ENCODE data around the gene ESR1. TPM values are rescaled to one million over a fixed set of nuclear protein-coding genes. Genes with fewer than 3 reads are reported as not detected.

The ESR1 gene
- total RNA-seq, 1 donor from 2014 or later, result 17.5 TPM

- peaks cover 70% of the 10 kb centered on the region for H3K36me3 Mint-ChIP-seq (ENCODE audit: low read depth)
- DNase-seq, result no peak
- no peaks in the 10 kb centered on the region for H3K27me3 Mint-ChIP-seq
- peak overlapping the region; percentile 25 for H3K4me3 Mint-ChIP-seq
- H3K27ac Mint-ChIP-seq, result peak overlapping the region; percentile 93
- H3K9me3 Mint-ChIP-seq, result peaks cover 11% of the 10 kb centered on the region
- no peak for TF ChIP-seq CTCF (IDR thresholded peaks at IDR 0.05)
- intact Hi-C loops (cut with micrococcal nuclease), result loop anchor here (1.0 to 5.0 kb wide), 2 partner anchors 10 to 468 kb away; no protein-coding TSS in a partner anchor
- peaks cover 38% of the 10 kb centered on the region for H3K4me1 Mint-ChIP-seq
- ChIA-PET CTCF (interaction anchor here (1.1 kb wide), 2 partner anchors 405 to 479 kb away, joined by 3 to 4 read pairs; no protein-coding TSS in a partner anchor), POLR2A (interaction anchor here (0.6 to 3.8 kb wide), 3 partner anchors 14 to 412 kb away, joined by 3 to 26 read pairs (median 5); no protein-coding TSS in a partner anchor)
- no peak for ATAC-seq (ENCODE audit: low read depth)
These were observed 362.8 kb downstream of the ESR1 start for GRCh38 chr6:152170313-152170701.

- ChIA-PET CTCF (interaction anchor here (1.1 kb wide), 2 partner anchors 406 to 480 kb away, joined by 3 to 4 read pairs; no protein-coding TSS in a partner anchor), POLR2A (interaction anchor here (0.6 to 3.8 kb wide), 4 partner anchors 11 to 413 kb away, joined by 3 to 26 read pairs (median 5); no protein-coding TSS in a partner anchor)
- H3K4me3 Mint-ChIP-seq, result peak overlapping the region; percentile 61
- intact Hi-C loops (cut with micrococcal nuclease), result loop anchor here (1.0 to 5.0 kb wide), 3 partner anchors 11 to 469 kb away; no protein-coding TSS in a partner anchor
- H3K36me3 Mint-ChIP-seq (ENCODE audit: low read depth), result peaks cover 72% of the 10 kb centered on the region
- peak; percentile 81 for ATAC-seq (ENCODE audit: low read depth)
- no peak for TF ChIP-seq CTCF (IDR thresholded peaks at IDR 0.05)
- no peaks in the 10 kb centered on the region for H3K27me3 Mint-ChIP-seq
- peak overlapping the region; percentile 93 for H3K27ac Mint-ChIP-seq
- peaks cover 38% of the 10 kb centered on the region for H3K4me1 Mint-ChIP-seq
- H3K9me3 Mint-ChIP-seq, result peaks cover 11% of the 10 kb centered on the region
- no peak for DNase-seq
These were observed 363.5 kb downstream of the ESR1 start for GRCh38 chr6:152170702-152171667.

GRCh38 chr6:152173321-152173720, 365.8 kb downstream of the ESR1 start:
- no peak for DNase-seq
- intact Hi-C loops (cut with micrococcal nuclease), result loop anchor here (5.0 kb wide), 1 partner anchor 471 kb away; no protein-coding TSS in a partner anchor
- H3K36me3 Mint-ChIP-seq (ENCODE audit: low read depth), result peaks cover 69% of the 10 kb centered on the region
- ATAC-seq (ENCODE audit: low read depth), result no peak
- no peak for TF ChIP-seq CTCF (IDR thresholded peaks at IDR 0.05)
- CTCF ChIA-PET, result interaction anchor here (0.7 kb wide), 1 partner anchor 55 kb away, joined by 3 read pairs; no protein-coding TSS in a partner anchor
- POLR2A ChIA-PET, result no interaction called here
- H3K27ac Mint-ChIP-seq, result peak overlapping the region; percentile 10
- peaks cover 23% of the 10 kb centered on the region for H3K4me1 Mint-ChIP-seq
- no peak overlapping the region for H3K4me3 Mint-ChIP-seq
- peaks cover 11% of the 10 kb centered on the region for H3K9me3 Mint-ChIP-seq
- H3K27me3 Mint-ChIP-seq, result no peaks in the 10 kb centered on the region

- DNase-seq, result no peak
- Mint-ChIP-seq H3K27me3 (no peaks in the 10 kb centered on the region), H3K9me3 (peaks cover 11% of the 10 kb centered on the region), H3K4me3 (no peak overlapping the region), H3K4me1 (peaks cover 20% of the 10 kb centered on the region), H3K36me3 (ENCODE audit: low read depth) (peaks cover 70% of the 10 kb centered on the region), H3K27ac (peak overlapping the region; percentile 46)
- CTCF ChIA-PET, result interaction anchor here (0.7 kb wide), 1 partner anchor 55 kb away, joined by 3 read pairs; no protein-coding TSS in a partner anchor
- no peak for TF ChIP-seq CTCF (IDR thresholded peaks at IDR 0.05)
- intact Hi-C loops (cut with micrococcal nuclease), result loop anchor here (5.0 kb wide), 1 partner anchor 472 kb away; no protein-coding TSS in a partner anchor
- POLR2A ChIA-PET, result no interaction called here
- no peak for ATAC-seq (ENCODE audit: low read depth)
These were observed 366.5 kb downstream of the ESR1 start for GRCh38 chr6:152173957-152174356.

GRCh38 chr6:152176268-152176667, 368.8 kb downstream of the ESR1 start:
- no peak for DNase-seq
- intact Hi-C loops (cut with micrococcal nuclease), result no loop called here
- ChIA-PET CTCF (no interaction called here), POLR2A (no interaction called here)
- Mint-ChIP-seq H3K4me1 (peaks cover 16% of the 10 kb centered on the region), H3K9me3 (peaks cover 5% of the 10 kb centered on the region), H3K36me3 (ENCODE audit: low read depth) (peaks cover 70% of the 10 kb centered on the region), H3K4me3 (no peak overlapping the region), H3K27me3 (no peaks in the 10 kb centered on the region), H3K27ac (no peak overlapping the region)
- no peak for TF ChIP-seq CTCF (IDR thresholded peaks at IDR 0.05)
- ATAC-seq (ENCODE audit: low read depth), result no peak
